ENCODE results near the gene KLKB1. TPM values are rescaled to one million over a fixed set of nuclear protein-coding genes. Genes with fewer than 3 reads are reported as not detected.

KLKB1 gene
- total and polyA plus RNA-seq, 2 donors (not counting 1 experiment from before 2014, with no cell fraction given), result 0.44 to 1.0 TPM

DNA sequence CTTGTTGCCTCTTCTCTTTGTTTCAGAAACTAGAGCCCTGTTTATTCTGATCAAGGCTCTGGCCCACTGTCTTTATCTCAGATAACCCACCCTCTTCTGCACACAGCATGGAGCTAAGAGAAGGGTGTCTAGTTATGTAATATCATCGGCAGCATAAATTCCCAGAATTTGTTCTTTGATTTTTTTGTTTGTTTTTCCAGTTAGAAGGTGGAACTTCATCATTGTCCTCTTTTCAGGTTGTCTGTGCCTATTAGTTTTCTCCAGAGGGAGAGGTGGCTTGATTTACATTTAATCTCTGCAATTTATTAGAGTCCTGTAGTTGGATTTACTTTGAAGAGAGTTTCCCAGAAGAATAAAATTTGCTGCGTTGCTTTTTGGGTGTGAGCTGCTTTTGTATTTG, 23.5 kb downstream of the KLKB1 start:
- Histone ChIP-seq H3K79me2 (ENCODE audit: control insufficient read depth, insufficient read depth, low read length) (no peaks in the 10 kb centered on the region), H3K4me1 (ENCODE audit: control insufficient read depth in 2 of 2, insufficient read depth in 2 of 2, low read length in 2 of 2) (no peaks in the 10 kb centered on the region), H3K36me3 (replicated peaks in 1 of 2; ENCODE audit: control extremely low read depth in 1 of 2, control insufficient read depth in 1 of 2, extremely low read depth in 1 of 2, insufficient read depth in 2 of 2, low read length in 1 of 2) (no peaks in the 10 kb centered on the region), H4K20me1 (ENCODE audit: control insufficient read depth, insufficient read depth, low read length, poor library complexity, severe bottlenecking) (no peaks in the 10 kb centered on the region), H3K9me3 (ENCODE audit: control extremely low read depth in 1 of 3, control insufficient read depth in 2 of 3, insufficient read depth in 1 of 3, low read length in 2 of 3) (peaks cover 0 to 4% (median 0%) of the 10 kb centered on the region in 3 donors), H3K27me3 (replicated peaks in 1 of 4; ENCODE audit: control extremely low read depth in 1 of 4, control insufficient read depth in 3 of 4, insufficient read depth in 4 of 4, low read length in 3 of 4) (no peaks in the 10 kb centered on the region), H2AFZ (ENCODE audit: insufficient read depth, low read depth, low read length, poor library complexity, severe bottlenecking) (no peak overlapping the region), H3K4me2 (replicated peaks; ENCODE audit: low read depth, low read length, poor library complexity, severe bottlenecking) (no peak overlapping the region), H3K9ac (ENCODE audit: low read length) (no peak overlapping the region), H3K27ac (ENCODE audit: low read length in 2 of 2) (no peak overlapping the region), H3K4me3 (ENCODE audit: control extremely low read depth in 1 of 5, extremely low read depth in 1 of 5, insufficient read depth in 1 of 5, low read depth in 2 of 5, low read length in 4 of 5) (no peak overlapping the region)
- CTCF ChIA-PET, result no interaction called here
- intact Hi-C loops (cut with micrococcal nuclease), result no loop called here
- DNase-seq (no peak), ATAC-seq (ENCODE audit: low read depth) (no peak)
- Mint-ChIP-seq H3K27me3 (peaks cover 9% of the 10 kb centered on the region), H3K27ac (no peak overlapping the region), H3K4me3 (no peak overlapping the region), H3K4me1 (no peaks in the 10 kb centered on the region), H3K9me3 (ENCODE audit: insufficient read depth) (peaks cover 7% of the 10 kb centered on the region)
- TF ChIP-seq, protein P1, sequence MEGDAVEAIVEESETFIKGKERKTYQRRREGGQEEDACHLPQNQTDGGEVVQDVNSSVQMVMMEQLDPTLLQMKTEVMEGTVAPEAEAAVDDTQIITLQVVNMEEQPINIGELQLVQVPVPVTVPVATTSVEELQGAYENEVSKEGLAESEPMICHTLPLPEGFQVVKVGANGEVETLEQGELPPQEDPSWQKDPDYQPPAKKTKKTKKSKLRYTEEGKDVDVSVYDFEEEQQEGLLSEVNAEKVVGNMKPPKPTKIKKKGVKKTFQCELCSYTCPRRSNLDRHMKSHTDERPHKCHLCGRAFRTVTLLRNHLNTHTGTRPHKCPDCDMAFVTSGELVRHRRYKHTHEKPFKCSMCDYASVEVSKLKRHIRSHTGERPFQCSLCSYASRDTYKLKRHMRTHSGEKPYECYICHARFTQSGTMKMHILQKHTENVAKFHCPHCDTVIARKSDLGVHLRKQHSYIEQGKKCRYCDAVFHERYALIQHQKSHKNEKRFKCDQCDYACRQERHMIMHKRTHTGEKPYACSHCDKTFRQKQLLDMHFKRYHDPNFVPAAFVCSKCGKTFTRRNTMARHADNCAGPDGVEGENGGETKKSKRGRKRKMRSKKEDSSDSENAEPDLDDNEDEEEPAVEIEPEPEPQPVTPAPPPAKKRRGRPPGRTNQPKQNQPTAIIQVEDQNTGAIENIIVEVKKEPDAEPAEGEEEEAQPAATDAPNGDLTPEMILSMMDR (IDR thresholded peaks at IDR 0.05), result no peak
- TF ChIP-seq EZH2 (IDR thresholded peaks at IDR 0.05; ENCODE audit: borderline replicate concordance, insufficient read depth, low read depth, low read length, poor library complexity, severe bottlenecking), result no peak
- WGBS (ENCODE audit: insufficient coverage), result no CpG with 5 or more reads among the region's 2 CpGs
- POLR2A ChIA-PET, result no interaction called here

DNA sequence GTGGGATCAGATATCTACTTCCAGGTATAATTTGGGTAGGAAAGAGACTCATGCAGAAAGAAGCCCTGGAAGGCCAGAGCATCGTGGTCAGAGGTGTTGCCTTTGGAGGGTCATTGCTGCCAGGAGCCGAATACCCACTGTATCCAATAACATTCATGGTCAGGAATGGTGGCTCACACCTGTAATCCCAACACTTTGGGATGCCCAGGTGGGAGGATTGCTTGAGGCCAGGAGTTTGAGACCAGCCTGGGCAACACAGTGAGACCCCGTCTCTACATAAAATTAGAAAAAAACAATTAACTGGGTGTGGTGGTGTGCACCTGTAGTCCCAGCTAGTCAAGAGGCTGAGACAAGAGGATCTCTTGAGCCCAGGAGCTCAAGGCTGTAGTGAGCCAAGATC, 27.8 kb downstream of the KLKB1 start:
- Mint-ChIP-seq H3K4me1 (no peaks in the 10 kb centered on the region), H3K9me3 (ENCODE audit: insufficient read depth) (no peaks in the 10 kb centered on the region), H3K4me3 (no peak overlapping the region), H3K27ac (no peak overlapping the region), H3K27me3 (peaks cover 6% of the 10 kb centered on the region)
- Histone ChIP-seq H4K20me1 (ENCODE audit: control insufficient read depth, insufficient read depth, low read length, poor library complexity, severe bottlenecking) (no peaks in the 10 kb centered on the region), H3K79me2 (ENCODE audit: control insufficient read depth, insufficient read depth, low read length) (no peaks in the 10 kb centered on the region), H3K36me3 (replicated peaks in 1 of 2; ENCODE audit: control extremely low read depth in 1 of 2, control insufficient read depth in 1 of 2, extremely low read depth in 1 of 2, insufficient read depth in 2 of 2, low read length in 1 of 2) (no peaks in the 10 kb centered on the region), H3K4me2 (replicated peaks; ENCODE audit: low read depth, low read length, poor library complexity, severe bottlenecking) (no peak overlapping the region), H3K9ac (ENCODE audit: low read length) (no peak overlapping the region), H3K27me3 (replicated peaks in 1 of 4; ENCODE audit: control extremely low read depth in 1 of 4, control insufficient read depth in 3 of 4, insufficient read depth in 4 of 4, low read length in 3 of 4) (no peaks in the 10 kb centered on the region), H3K4me1 (ENCODE audit: control insufficient read depth in 2 of 2, insufficient read depth in 2 of 2, low read length in 2 of 2) (no peaks in the 10 kb centered on the region), H3K4me3 (ENCODE audit: control extremely low read depth in 1 of 5, extremely low read depth in 1 of 5, insufficient read depth in 1 of 5, low read depth in 2 of 5, low read length in 4 of 5) (no peak overlapping the region), H2AFZ (ENCODE audit: insufficient read depth, low read depth, low read length, poor library complexity, severe bottlenecking) (no peak overlapping the region), H3K9me3 (ENCODE audit: control extremely low read depth in 1 of 3, control insufficient read depth in 2 of 3, insufficient read depth in 1 of 3, low read length in 2 of 3) (no peaks in the 10 kb centered on the region), H3K27ac (ENCODE audit: low read length in 2 of 2) (no peak overlapping the region)
- ChIA-PET POLR2A (no interaction called here), CTCF (no interaction called here)
- no CpG with 5 or more reads among the region's 3 CpGs for WGBS (ENCODE audit: insufficient coverage)
- no peak for TF ChIP-seq EZH2 (IDR thresholded peaks at IDR 0.05; ENCODE audit: borderline replicate concordance, insufficient read depth, low read depth, low read length, poor library complexity, severe bottlenecking)
- TF ChIP-seq, protein P1 (IDR thresholded peaks at IDR 0.05), result no peak
- ATAC-seq (ENCODE audit: low read depth) (no peak), DNase-seq (no peak)
- intact Hi-C loops (cut with micrococcal nuclease), result no loop called here

Measured in B cell (primary cell).